ENCODE measurements around the gene FAM120A. TPM values are rescaled to one million over a fixed set of nuclear protein-coding genes. Genes with fewer than 3 reads are reported as not detected.

The FAM120A gene
- total and polyA plus RNA-seq, 2 of the 13 experiments (the other 11 are each of a cell fraction or from before 2014, with no cell fraction given) = 41.3 to 44.4 TPM

GRCh38 chr9:93586290-93587057 is 135.0 kb downstream of the FAM120A start (continued):
- no peak for TF ChIP-seq ZNF503 (CRISPR knock-in tag; IDR thresholded peaks at IDR 0.05)
- no peak for TF ChIP-seq ZNF790 (CRISPR knock-in tag; IDR thresholded peaks at IDR 0.05; ENCODE audit: borderline replicate concordance)
- no peak for TF ChIP-seq POLR2AphosphoS2 (IDR thresholded peaks at IDR 0.05; ENCODE audit: low read depth, low read length)
- no peak for TF ChIP-seq NR2C2 (CRISPR knock-in tag; IDR thresholded peaks at IDR 0.05; ENCODE audit: borderline replicate concordance)
- TF ChIP-seq ZNF816 (CRISPR knock-in tag; IDR thresholded peaks at IDR 0.05; ENCODE audit: borderline replicate concordance) = no peak
- TF ChIP-seq PBX2 (CRISPR knock-in tag; IDR thresholded peaks at IDR 0.05) = no peak
- TF ChIP-seq KDM5A (IDR thresholded peaks at IDR 0.05; ENCODE audit: borderline replicate concordance, low read length) = no peak
- TF ChIP-seq, protein P1, sequence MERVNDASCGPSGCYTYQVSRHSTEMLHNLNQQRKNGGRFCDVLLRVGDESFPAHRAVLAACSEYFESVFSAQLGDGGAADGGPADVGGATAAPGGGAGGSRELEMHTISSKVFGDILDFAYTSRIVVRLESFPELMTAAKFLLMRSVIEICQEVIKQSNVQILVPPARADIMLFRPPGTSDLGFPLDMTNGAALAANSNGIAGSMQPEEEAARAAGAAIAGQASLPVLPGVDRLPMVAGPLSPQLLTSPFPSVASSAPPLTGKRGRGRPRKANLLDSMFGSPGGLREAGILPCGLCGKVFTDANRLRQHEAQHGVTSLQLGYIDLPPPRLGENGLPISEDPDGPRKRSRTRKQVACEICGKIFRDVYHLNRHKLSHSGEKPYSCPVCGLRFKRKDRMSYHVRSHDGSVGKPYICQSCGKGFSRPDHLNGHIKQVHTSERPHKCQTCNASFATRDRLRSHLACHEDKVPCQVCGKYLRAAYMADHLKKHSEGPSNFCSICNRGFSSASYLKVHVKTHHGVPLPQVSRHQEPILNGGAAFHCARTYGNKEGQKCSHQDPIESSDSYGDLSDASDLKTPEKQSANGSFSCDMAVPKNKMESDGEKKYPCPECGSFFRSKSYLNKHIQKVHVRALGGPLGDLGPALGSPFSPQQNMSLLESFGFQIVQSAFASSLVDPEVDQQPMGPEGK (CRISPR knock-in tag; IDR thresholded peaks at IDR 0.05) = no peak

Data from HepG2 (cell line).